Gastroesophageal sphincter (tissue), 4 donors: ENCODE measurements around the gene REL. TPM values are rescaled to one million over a fixed set of nuclear protein-coding genes. Genes with fewer than 3 reads are reported as not detected.

Experiments used
- ATAC-seq: fragments of 150-250 bp; one replicate; pipeline ENCODE4 v1.9.1; 2016; ENCODE audit warnings: mild to moderate bottlenecking, moderate library complexity
- H3K27ac ChIP-seq, 4 donors: fragments of 200-600 bp; sonication (generic) in 3 of 4; 1 replicate in 3 of 4; 2 replicates in 1 of 4; pipeline ENCODE4 v1.5.1; 2016 to 2019
- H3K27me3 ChIP-seq: fragments of 200-600 bp; sonication (generic); one replicate; pipeline ENCODE4 v1.5.1; 2019
- H3K36me3 ChIP-seq, 2 donors: fragments of 200-600 bp; sonication (generic); one replicate each; pipeline ENCODE4 v1.5.1; 2019; ENCODE audit warnings: control low read depth in 1 of 2
- H3K4me1 ChIP-seq, 3 donors: fragments of 200-600 bp; sonication (generic); 1 replicate in 2 of 3; 2 replicates in 1 of 3; pipeline ENCODE4 v1.5.1; 2016 to 2019; ENCODE audit warnings: control low read depth in 2 of 3
- H3K4me3 ChIP-seq, 2 donors: fragments of 200-600 bp; sonication (generic); one replicate each; pipeline ENCODE4 v1.5.1; 2019; ENCODE audit warnings: mild to moderate bottlenecking in 1 of 2, moderate library complexity in 1 of 2
- H3K9me3 ChIP-seq, 3 donors: fragments of 200-600 bp; sonication (generic); one replicate each; pipeline ENCODE4 v1.5.1; 2017 to 2019; ENCODE audit warnings: control low read depth in 2 of 3
- CTCF ChIP-seq, 4 experiments: fragments of 200-600 bp in 2 of 4; fragments of 450-650 bp in 2 of 4; sonication (generic) in 1 of 4; IDR thresholded peaks; one replicate each; pipeline ENCODE4 v1.5.1; 2017 to 2019; ENCODE audit warnings: antibody characterized with exemption in 4 of 4, mild to moderate bottlenecking in 2 of 4, moderate library complexity in 2 of 4
- EP300 ChIP-seq: sonication (generic); formaldehyde crosslinking; IDR thresholded peaks from one replicate; pipeline ENCODE4 v1.6.1; 2017; ENCODE audit warnings: antibody characterized with exemption, mild to moderate bottlenecking
- POLR2A ChIP-seq, 2 donors: fragments of 450-650 bp; IDR thresholded peaks; one replicate each; pipeline ENCODE4 v1.6.1; 2017; ENCODE audit warnings: antibody characterized with exemption in 2 of 2, mild to moderate bottlenecking in 2 of 2, moderate library complexity in 1 of 2
- POLR2AphosphoS5 ChIP-seq: sonication (generic); formaldehyde crosslinking; IDR thresholded peaks from one replicate; pipeline ENCODE4 v1.6.1; 2017; ENCODE audit warnings: antibody characterized with exemption
- WGBS, 2 donors: methylation state at CpG; one replicate each; pipeline ENCODE4 v1.1.5; 2018; ENCODE audit warnings: low coverage in 1 of 2; 5-methylcytosine and 5-hydroxymethylcytosine counted together
- total RNA-seq, 4 donors: library from RNA; depleted of rRNA; stranded (reverse); fragments of >200 nt; gene quantifications; one replicate each; pipeline ENCODE4 v1.1.0, GENCODE V29; 2016

The REL gene
- total RNA-seq, 4 donors from 2014 or later: 8.3 to 13.3 (median 9.5) TPM

- Histone ChIP-seq H3K36me3 (peaks cover 0 to 42% of the 10 kb centered on the region in 2 donors), H3K27me3 (no peaks in the 10 kb centered on the region), H3K4me3 (no peak overlapping the region), H3K27ac (no peak overlapping the region), H3K9me3 (no peaks in the 10 kb centered on the region), H3K4me1 (no peaks in the 10 kb centered on the region)
- 68 to 78% methylated on average over 3 to 4 of the region's 4 CpGs for WGBS, 2 donors
- no peak for ATAC-seq
- TF ChIP-seq POLR2AphosphoS5: no peak
- no peak for TF ChIP-seq EP300
These were observed 65.7 kb downstream of the REL start for GRCh38 chr2:60947056-60947455.

GRCh38 chr2:60948161-60948560 is 66.8 kb downstream of the REL start:
- 96 to 100% methylated on average over 1 to 8 of the region's 8 CpGs for WGBS, 2 donors
- no peak for TF ChIP-seq EP300
- no peak for TF ChIP-seq CTCF (IDR thresholded peaks at IDR 0.05)
- no peak for TF ChIP-seq POLR2A (IDR thresholded peaks at IDR 0.05)
- TF ChIP-seq POLR2AphosphoS5: no peak
- Histone ChIP-seq H3K27ac (no peak overlapping the region), H3K27me3 (no peaks in the 10 kb centered on the region), H3K36me3 (peaks cover 0 to 47% of the 10 kb centered on the region in 2 donors), H3K9me3 (no peaks in the 10 kb centered on the region), H3K4me1 (no peaks in the 10 kb centered on the region), H3K4me3 (no peak overlapping the region)
- no peak for ATAC-seq

- Histone ChIP-seq H3K27me3 (no peaks in the 10 kb centered on the region), H3K4me3 (no peak overlapping the region), H3K36me3 (peaks cover 0 to 54% of the 10 kb centered on the region in 2 donors), H3K4me1 (no peaks in the 10 kb centered on the region), H3K27ac (no peak overlapping the region), H3K9me3 (no peaks in the 10 kb centered on the region)
- 87 to 90% methylated on average over 5 to 6 of the region's 6 CpGs for WGBS, 2 donors
- TF ChIP-seq CTCF (IDR thresholded peaks at IDR 0.05): no peak
- no peak for TF ChIP-seq POLR2A (IDR thresholded peaks at IDR 0.05)
- no peak for TF ChIP-seq POLR2AphosphoS5
- no peak for TF ChIP-seq EP300
- no peak for ATAC-seq
These were observed 67.7 kb downstream of the REL start for GRCh38 chr2:60948926-60949579.

GRCh38 chr2:60954139-60954538 is 72.8 kb downstream of the REL start:
- Histone ChIP-seq H3K4me3 (no peak overlapping the region), H3K27ac (no peak overlapping the region), H3K27me3 (no peaks in the 10 kb centered on the region), H3K36me3 (peaks cover 0 to 38% of the 10 kb centered on the region in 2 donors), H3K4me1 (no peaks in the 10 kb centered on the region), H3K9me3 (no peaks in the 10 kb centered on the region)
- TF ChIP-seq POLR2A (IDR thresholded peaks at IDR 0.05): no peak
- no peak for TF ChIP-seq EP300
- TF ChIP-seq CTCF (IDR thresholded peaks at IDR 0.05): no peak
- TF ChIP-seq POLR2AphosphoS5: no peak
- no peak for ATAC-seq
- WGBS, 2 donors: 69% methylated on average over 2 of the region's 2 CpGs; no CpG with 5 or more reads in 1 of the 2 donors

- no peak for ATAC-seq
- H3K27me3 ChIP-seq: no peaks in the 10 kb centered on the region
- no peak overlapping the region for H3K27ac ChIP-seq
- H3K4me3 ChIP-seq: no peak overlapping the region
- H3K36me3 ChIP-seq: peaks cover 0 to 43% of the 10 kb centered on the region in 2 donors
- 95 to 100% methylated on average over 3 to 4 of the region's 8 CpGs for WGBS, 2 donors
- no peak for TF ChIP-seq POLR2AphosphoS5
- TF ChIP-seq CTCF (IDR thresholded peaks at IDR 0.05): no peak
- no peak for TF ChIP-seq POLR2A (IDR thresholded peaks at IDR 0.05)
- TF ChIP-seq EP300: no peak
- H3K9me3 ChIP-seq: no peaks in the 10 kb centered on the region
- H3K4me1 ChIP-seq: no peaks in the 10 kb centered on the region
These were observed 75.8 kb downstream of the REL start for GRCh38 chr2:60957224-60957623.
